ENCODE data around the gene PIGM.

GRCh38 chr1:160063176-160063575 lies 31.4 kb upstream of the PIGM start:
- TF ChIP-seq CTCF (conservative IDR thresholded peaks at IDR 0.05; ENCODE audit: low read depth, low read length), result no peak
- no peak for TF ChIP-seq EZH2 (IDR thresholded peaks at IDR 0.05; ENCODE audit: borderline replicate concordance, low read depth, low read length, poor library complexity, severe bottlenecking)

Data from A673 (cell line).